Hepatocyte (in vitro differentiated cells): ENCODE results near the gene TEX48.

Experiments
- EZH2 ChIP-seq: fragments of 200-600 bp; sonication (generic); IDR thresholded peaks from 2 replicates; pipeline ENCODE4 v1.6.1; 2016; ENCODE audit warnings: antibody characterized with exemption, mild to moderate bottlenecking, borderline replicate concordance
- EZH2phosphoT487 ChIP-seq: fragments of 200-600 bp; sonication (generic); IDR thresholded peaks from one replicate; pipeline ENCODE4 v1.6.1; 2018; ENCODE audit warnings: antibody characterized with exemption, mild to moderate bottlenecking, low read depth, moderate library complexity; ENCODE audit not compliant: unreplicated experiment, severe bottlenecking
- TF ChIP-seq, protein P1 (sequence below): fragments of 200-600 bp; sonication (generic); IDR thresholded peaks from 2 replicates; pipeline ENCODE4 v1.5.1; 2016; ENCODE audit warnings: antibody characterized with exemption, mild to moderate bottlenecking; ENCODE audit not compliant: poor library complexity

DNA sequence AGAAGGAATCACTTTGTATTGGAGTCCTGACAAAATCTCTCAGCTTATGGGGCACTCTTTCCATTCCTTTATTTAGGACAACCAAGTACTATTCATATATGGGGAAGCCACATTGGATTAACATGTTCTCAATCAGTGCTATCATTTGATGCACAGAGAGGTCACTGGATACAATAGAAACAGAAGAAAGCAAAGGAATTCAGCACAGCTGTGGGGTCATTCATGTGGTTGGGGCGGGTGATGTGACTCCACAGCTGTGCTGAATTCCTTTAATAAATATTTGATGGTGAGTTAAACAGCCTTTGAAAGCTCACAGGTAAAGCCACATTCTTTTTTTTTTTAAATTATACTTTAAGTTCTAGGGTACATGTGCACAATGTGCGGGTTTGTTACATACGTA, 854 bp upstream of the TEX48 start:
- TF ChIP-seq EZH2 (no peak), EZH2phosphoT487 (no peak)
- TF ChIP-seq, protein P1, sequence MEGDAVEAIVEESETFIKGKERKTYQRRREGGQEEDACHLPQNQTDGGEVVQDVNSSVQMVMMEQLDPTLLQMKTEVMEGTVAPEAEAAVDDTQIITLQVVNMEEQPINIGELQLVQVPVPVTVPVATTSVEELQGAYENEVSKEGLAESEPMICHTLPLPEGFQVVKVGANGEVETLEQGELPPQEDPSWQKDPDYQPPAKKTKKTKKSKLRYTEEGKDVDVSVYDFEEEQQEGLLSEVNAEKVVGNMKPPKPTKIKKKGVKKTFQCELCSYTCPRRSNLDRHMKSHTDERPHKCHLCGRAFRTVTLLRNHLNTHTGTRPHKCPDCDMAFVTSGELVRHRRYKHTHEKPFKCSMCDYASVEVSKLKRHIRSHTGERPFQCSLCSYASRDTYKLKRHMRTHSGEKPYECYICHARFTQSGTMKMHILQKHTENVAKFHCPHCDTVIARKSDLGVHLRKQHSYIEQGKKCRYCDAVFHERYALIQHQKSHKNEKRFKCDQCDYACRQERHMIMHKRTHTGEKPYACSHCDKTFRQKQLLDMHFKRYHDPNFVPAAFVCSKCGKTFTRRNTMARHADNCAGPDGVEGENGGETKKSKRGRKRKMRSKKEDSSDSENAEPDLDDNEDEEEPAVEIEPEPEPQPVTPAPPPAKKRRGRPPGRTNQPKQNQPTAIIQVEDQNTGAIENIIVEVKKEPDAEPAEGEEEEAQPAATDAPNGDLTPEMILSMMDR = no peak
